ENCODE data around the gene IFT122.
"Not testable (repeated sequence)": the region's sequence is repeated elsewhere in the genome, so short reads cannot be mapped to it uniquely, and the experiment has no call there.

IFT122 gene

DNA sequence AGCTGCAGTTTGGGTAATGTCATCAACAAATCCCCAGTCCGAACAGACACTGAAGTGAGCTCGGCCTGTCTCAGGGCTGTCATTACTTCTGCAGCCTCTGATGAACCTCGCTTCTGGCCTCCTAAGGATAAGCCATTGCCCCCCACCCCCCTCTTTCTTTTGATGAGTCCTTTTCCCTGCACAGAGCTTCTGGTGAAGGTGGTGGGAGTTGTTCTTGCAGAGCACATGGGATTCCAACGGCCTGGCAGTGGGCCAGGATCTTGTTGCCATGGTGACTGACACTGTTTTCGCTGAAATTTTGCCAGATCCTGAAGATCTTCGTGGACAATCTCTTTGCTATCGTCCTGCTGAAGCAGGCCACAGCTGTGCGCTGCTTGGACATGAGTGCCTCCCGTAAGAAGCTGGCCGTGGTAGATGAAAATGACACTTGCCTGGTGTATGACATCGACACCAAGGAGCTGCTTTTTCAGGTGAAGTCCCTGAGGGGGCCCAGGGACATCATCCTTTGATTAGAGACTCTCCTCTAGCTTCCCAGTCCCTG, 41.3 kb downstream of the IFT122 start:
- DNase-seq = not testable (repeated sequence)

DNA sequence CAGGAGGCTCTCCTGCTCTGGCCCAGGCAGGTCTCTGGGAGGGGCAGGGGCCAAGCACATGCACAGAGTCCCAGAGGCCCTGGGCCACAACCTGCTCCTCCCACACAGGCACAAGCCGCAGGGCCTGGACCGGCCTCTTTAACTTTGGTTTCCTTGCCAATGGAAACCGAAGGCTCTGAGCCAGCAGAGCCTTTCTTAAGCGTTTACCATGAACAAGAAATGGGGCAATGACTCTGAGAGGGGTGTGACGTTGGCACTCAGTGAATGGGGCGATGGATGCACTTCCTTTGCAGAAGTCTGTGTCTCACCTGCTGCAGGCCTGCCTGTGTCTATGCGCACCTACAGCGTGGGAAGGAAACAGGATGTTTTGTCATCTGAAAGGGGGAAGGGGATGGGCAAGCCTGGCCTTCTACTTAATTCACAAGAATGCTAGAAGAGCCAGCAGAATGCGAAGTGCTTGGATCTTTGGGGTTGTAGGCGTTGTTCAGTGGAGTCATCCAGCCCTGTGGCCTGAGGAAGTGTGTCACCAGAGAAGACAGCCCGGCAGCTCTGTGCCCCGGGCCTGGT, 41.8 kb downstream of the IFT122 start:
- DNase-seq = no peak

DNA sequence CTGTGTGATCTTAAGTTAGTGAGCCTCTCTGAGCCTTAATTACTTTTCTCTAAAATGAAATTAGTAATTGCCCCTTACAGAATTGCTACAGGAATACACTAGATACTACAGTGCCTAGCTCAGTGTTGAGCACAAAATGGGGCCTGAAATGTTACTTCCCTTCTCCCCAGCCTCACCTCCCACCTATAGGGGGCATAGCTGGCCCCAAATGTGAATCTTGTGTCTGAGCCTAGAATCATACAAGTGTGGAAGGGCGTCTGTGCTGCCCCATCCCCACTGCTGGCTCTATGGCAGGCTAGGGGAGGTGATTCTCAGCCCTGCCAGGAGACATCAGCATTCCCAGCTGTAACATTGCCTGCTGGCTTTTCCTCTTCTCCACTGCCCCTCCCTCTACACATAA, 42.7 kb downstream of the IFT122 start:
- DNase-seq = no peak

DNA sequence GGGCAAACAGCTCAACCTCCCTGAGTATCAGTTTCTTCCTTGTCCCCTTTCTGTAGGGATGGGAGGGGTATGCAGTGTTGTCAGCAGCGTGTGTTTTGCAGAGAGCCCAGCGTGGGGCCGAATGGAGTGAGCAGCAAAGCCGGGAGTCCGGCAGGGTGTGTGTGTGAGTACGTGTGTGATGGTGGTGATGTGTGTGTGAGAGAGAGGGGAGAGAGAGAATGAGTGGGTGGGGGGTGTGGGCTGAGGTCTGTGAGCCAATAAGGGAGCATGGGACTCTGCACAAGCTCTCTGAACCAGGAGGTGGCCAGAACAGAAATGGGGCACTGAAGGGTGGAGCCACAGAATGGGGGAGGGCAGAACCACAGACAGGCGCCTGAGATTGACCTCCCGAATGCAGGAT, 43.8 kb downstream of the IFT122 start:
- DNase-seq = no peak

DNA sequence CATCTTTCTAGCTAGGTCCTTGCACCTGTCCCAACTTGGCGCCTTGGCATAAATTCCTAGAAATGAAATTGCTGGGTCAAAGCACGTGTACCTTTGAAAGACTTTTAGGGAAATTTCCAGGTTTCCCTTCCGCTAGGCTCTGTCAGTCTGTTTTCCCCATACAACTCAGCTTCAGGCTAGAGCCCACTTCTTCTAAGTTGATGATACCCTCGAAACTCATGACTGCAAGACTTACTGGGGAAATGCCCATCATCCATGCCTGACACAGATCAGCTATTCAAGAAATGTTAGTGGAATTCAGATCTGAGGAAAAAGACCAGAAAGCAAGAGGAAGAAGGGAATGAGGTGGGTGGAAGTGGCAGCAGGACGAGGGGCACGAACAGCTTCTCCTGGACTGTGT, 45.1 kb downstream of the IFT122 start:
- DNase-seq = not testable (repeated sequence)

DNA sequence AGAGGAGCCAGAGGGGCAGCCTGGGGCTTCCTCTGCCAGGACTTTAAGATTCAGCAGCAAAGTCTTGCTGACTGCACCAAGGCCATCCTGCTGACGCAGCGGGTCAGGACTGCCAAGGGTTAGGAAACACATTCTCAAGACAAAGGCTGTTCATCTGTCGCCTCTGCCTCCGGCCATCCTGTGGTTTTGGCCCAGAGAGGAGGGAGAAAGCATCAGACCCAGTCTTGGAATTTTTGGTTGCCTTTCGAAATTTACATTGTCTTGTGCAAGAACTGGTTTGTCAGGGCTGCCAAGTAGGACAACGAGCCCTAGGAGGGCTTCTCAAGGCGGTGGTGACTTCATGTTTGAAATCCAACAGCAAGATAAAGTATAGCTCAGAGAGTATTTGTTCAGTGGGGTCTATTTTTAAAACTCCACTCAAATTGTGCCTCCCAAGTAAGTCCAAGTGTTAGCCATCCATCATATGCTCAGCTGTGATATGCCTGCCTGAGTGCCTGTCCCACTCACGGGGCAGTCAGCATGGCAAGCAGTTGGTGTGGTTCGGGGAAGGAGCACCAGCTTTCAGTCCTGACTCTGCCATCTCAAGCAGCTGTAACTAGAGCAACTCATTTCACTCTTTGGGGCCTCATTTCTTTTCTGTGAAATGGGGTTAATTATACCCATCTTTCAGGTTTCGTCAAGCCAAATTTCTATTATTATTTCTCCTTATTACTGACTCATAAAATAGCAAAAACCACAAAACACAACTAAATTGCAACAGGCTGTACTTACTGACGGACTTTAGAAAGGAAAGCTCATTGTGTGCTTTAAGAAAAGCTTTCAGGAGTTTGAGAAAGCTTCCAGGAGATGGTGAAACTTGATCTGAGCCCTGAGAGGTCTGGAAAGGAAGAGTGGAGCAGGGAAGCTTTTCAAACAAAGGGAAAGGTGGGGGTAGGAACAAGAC, 46.0 kb downstream of the IFT122 start:
- DNase-seq = no peak

DNA sequence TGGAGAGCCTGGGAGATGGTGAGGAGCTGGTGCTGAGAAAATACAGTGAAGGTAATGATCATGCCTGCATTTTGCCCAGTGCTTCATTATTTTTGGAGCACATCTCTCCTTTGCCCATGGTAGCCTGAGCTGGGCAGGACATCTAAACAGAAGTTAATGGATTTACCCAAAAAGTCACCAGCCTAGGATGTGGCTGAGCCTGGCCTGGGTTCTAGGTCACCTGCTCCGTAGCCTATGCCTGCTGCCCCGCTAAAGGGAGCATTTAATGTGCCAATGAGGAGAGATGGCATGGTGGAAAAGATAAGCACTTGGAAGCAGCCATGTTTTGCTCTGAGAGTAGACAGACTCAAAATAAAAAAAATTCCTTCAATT, 46.6 kb downstream of the IFT122 start:
- DNase-seq = no peak

DNA sequence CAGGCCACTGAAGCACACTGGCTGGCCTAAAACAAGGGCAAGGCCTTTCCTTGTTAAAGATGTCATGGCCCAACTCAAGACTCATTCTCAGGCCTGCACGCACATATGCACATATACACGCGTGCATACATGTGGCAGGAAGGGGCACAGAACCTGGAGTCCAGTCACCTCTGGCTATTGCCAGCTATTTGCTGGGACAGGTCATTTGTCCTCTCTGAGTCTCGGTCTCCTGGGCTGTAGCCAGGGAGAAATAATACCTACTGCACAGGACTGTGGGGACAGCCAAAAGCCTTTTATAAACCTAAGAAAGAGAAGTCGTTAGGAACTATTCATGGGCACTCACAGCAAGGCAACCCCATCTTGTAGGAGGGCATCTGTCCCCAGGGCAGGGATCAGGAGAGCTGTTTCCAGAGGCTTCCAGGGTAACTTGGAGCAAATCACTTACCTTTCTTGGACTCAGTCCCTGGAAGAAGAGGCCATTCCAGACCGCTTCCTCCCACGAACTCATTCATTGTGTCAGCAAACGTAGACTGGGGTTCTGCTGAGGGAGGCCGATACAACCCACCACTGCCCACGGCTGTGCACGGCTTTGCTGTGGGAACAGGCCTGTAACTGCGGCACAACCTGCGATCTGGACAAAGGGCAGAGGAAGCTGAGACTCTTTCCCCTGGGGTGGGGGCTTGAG, 47.3 kb downstream of the IFT122 start:
- no peak for DNase-seq

DNA sequence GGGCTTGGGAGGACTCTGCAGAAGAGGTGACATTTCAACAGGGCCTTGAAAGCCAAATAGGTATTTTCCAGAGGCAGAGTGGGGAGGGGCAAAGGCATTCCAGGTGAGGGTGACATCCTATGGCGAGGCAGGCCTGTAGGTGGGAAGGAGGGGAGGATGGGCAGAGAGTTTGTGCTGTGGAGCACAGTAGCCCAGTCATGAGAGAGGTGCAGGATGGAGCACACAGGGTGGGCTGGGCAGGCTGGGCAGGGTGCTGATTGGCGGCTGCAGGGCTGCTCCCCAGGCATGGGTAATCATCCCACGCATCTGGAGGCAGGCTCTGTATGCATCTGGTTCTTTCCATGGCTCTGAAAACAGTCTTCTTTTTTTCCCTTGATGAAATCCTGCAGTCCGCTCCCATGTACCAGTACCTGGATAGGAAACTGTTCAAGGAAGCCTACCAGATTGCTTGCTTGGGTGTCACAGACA, 47.9 kb downstream of the IFT122 start:
- DNase-seq = not testable (repeated sequence)

DNA sequence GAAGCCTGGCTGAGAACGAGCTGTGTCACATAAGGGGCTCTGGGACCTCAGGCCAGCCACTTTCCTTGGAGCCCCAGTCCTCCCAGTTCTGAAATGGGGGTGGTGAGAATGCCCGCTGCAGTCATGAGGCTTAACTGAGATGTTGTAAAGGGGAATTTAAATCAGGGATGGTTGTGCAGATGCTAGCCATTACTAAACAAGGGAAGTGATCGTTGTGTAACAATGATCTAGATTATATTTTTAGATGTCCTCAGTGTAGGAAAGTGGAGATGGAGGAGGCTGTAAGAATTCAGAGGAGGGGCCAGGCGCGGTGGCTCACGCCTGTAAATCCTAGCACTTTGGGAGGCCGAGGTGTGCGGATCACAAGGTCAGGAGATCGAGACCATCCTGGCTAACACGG, 49.2 kb downstream of the IFT122 start:
- not testable (repeated sequence) for DNase-seq

DNA sequence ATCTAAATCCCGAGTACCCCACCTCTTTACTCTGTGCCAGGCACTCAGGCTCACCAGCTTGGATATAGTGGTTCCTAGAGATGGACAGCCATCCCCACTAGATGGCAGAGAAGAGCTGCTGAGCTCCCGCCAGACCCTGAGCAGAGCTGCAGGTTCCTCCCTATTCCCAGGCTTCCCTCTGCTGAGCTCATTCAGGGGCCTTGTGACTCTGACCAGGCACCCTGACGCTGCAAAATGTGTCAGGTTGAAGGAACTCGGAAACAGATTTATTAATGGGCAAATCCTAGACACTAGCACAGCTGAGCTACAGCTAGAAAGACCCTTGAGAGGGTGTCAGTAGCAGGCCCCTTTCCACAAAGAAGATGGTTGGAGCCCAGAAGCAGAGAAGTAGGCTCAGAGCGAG, 50.2 kb downstream of the IFT122 start:
- DNase-seq = peak; percentile 28

DNA sequence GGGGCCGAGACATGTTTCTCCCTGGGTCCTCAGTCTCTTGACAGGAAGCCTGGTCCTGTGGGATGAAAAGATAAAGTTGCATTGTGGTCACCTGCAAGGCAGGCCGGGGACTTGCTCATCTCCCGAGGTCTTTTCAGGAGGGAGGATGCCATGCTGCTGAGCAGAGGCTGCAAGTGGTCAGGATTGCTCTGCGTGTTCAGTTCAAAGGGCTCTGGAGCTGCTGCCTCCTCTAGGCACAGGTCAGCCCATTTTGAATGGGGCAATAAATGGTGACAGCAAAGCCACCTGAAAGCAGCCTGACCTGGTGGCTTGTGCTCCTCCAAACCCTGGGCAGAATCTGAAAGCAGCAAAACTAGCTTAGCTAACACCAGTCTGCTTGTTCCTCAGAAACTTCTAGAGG, 51.1 kb downstream of the IFT122 start:
- not testable (repeated sequence) for DNase-seq

DNA sequence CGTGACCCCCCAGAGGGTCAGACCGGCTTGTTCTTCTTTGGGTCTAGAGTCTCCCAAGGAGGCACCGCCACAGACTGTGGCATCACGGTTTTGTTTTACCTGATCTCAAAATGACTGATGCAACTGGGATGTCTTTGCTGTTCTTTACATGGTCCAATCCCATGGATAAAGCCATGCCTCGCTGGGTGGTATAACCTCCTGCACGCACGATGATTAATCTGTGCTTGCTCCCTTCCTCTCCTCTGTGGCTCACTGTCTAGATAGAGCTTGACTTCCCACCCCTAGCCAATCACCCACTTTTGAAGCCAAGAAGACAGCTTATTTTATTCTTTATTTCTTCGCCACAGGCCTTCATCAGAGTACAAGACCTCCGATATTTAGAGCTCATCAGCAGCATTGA, 51.8 kb downstream of the IFT122 start:
- DNase-seq = no peak

DNA sequence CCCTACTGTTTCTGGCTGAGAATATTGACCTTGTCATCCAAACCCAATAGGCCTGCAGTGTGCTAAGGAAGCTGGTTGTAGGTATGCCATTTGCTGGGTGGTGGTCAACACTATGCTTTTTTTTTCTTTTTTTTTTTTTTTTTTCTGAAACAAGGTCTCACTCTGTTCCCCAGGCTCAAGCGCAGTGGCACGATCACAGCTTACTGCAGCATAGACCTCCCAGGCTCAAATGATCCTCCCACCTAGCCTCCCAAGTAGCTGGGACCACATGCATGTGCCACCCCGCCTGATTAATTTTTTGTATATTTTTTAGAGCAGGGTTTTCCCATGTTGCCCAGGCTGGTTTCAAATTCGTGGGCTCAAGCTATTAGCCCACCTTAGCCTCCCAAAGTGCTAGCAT, 52.7 kb downstream of the IFT122 start:
- DNase-seq = no peak

DNA sequence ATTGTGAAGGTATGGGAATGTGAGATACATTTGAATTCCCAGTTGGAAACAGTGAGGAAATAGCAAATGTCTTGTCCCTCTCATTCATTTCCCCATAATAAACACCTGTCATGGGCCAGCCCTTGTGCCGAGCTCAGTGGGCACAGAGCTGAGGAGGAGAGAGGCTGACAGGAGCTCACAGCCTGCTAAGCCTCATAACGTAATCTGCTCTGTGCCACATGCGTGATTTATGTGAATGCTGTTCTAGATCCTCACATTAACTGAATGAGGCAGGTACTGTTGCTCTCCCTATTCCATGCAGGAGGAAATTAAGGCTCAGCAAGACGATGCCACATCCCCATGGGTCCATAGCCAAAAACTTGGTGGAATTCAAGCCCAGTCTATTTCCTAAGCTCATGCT, 53.2 kb downstream of the IFT122 start:
- DNase-seq = no peak

DNA sequence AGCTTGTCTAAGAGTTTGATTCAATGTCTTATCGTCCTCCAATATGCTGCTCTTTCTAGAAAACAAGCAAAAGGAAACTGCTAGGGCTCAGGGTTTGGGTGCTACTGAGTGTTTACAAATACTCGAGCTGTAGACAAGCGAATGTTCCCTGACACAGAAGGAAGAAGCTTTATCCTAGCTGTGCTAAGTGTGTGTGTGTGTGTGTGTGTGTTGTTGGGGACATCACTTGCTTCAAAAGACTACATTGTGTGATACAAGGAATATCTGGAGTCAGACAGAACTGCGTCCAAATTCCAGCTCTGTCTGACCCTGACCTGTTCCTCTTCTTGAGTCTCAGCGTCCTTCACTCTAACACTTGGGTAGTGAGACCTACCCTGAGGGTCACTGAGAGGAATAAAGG, 54.5 kb downstream of the IFT122 start:
- not testable (repeated sequence) for DNase-seq

DNA sequence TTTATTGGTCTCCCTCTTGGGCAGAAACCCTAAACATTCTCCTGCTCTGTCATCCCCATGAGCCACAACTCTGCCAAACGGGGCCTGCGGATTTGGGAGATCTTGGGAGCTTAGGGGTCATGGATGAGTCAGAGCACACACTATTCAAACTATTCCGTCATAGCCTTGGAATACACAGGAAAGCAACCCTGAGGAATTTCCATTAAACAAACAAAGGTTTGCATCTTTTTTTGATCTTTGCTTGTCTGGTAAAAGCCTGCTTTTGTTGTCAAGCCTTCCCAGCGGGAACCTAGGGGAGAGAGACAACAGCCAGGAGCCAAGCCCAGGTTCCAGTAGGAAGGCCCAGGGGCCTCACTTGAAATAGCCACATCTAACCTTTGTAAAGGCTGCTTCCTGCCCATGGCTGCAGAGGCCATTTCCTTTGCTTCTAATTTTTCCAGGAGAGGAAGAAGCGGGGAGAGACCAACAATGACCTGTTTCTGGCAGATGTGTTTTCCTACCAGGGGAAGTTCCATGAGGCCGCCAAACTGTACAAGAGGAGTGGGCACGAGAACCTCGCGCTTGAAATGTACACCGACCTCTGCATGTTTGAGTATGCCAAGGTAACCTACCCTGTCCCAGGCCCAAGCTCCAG, 55.1 kb downstream of the IFT122 start:
- not testable (repeated sequence) for DNase-seq

DNA sequence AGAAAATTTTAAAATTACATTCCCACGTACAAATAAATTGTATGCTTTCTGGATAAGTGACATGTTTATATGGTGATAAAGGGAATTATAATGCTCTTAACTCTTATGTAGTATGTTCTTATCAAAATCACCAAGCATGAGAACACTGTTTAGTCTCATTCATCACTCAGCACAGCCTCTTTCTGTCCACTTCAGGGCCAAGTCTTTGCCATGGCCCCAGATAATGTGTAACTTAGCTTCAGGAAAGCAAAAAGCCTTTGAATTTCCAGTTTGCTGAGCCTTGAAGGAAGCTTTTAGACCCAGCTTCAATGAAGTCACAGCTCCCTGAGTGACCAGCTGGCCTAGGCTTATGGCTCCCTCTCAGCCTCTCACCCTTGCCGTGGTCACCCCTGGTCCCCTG, 57.9 kb downstream of the IFT122 start:
- DNase-seq = not testable (repeated sequence)

DNA sequence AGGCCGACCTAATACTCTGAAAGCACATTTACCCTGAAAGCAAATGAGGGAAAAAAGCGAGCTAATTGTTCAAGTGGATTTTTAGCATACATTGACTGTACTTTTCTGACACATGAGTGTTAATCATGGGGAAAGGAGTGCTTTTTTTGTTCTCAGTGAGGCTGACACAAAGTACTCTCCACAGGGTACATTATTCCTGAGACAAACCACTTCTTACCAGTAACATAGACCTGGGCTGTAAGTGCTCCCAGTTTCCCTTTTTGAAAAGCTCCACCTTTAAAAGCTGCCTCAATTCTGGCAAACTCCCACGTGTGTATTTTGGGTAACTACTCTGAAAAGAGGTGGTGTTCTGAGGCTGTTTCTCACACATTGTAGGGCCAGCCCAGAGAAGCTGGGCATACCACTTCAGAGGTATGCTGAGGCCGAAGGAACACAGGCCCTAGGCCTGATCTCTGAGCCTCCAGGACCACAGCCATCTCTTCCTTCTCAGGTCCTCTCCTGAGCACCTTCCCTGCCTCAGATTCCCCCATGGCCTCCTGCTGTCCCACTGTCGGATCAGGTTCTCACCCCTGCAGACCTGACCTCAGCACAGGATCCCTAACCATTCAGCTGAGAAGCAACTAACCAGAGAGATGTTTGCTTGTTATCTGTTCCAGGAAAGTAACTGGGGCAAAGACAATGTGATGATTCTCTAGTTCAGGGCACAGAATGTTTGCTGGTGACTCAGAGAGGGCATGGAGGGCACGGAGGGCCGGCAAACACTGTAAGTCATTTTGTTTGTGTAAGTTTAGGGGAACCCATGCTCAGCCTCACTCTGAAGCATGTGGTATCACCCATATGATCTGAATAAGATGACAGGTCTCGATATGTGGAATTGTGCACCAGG, 58.8 kb downstream of the IFT122 start:
- DNase-seq = not testable (repeated sequence)

DNA sequence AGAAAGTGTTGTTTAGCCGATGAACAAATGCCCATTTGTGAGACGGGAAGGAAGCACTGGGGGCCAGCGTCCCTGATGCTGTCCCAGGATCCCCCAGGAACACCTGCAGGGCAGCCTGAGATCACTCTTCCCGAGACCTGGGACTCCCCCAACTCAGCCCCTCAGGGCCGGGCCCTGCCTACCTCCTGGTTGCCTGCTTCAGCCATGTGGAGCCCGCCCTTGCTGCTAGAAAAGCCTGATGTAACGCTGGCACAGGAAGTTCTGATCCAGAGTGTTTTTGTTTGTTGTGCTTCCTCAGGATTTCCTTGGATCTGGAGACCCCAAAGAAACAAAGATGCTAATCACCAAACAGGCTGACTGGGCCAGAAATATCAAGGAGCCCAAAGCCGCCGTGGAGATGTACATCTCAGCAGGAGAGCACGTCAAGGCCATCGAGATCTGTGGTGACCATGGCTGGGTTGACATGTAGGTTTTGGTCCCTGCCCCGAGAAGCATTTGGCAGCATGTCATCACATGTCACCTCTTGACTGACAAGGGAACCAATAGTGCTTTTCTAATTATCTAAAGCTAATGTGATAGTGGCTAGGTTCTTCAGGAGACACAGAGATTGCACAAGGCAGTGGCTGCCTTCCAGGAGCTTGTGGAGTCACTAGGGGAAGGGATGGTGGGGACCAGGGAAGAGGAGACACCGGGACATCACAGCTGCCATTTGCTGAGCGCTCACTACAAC, 59.7 kb downstream of the IFT122 start:
- not testable (repeated sequence) for DNase-seq

DNA sequence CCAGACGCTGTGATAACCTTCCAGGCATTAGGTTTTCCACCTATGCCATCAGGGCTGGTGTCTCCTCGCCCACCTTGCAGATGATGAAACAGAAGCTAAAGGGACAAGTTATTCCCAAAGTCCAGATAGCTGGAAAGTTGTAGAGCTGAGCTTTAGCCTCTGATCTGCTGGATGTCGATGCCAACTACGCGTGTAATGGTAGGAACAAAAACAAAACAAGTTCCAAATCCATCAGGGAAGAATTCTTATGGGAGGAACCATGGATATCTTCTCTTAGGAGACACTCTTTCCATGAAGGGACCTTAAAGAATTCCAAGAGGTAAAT, 60.3 kb downstream of the IFT122 start:
- DNase-seq = no peak
